Glutamatergic neuron (in vitro differentiated cells): ENCODE results near the gene SATL1. TPM values are rescaled to one million over a fixed set of nuclear protein-coding genes. Genes with fewer than 3 reads are reported as not detected.

Experiments
- DNase-seq: peaks from one replicate; pipeline ENCODE4 v3.0.0; 2022
- H3K27ac Mint-ChIP-seq: one replicate; pipeline ENCODE4 v1.8.0; 2020; ENCODE audit warnings: mild to moderate bottlenecking, mixed read lengths, inconsistent platforms; ENCODE audit not compliant: unreplicated experiment
- H3K27me3 Mint-ChIP-seq: one replicate; pipeline ENCODE4 v1.8.0; 2020; ENCODE audit warnings: mild to moderate bottlenecking, moderate library complexity, mixed read lengths, inconsistent platforms; ENCODE audit not compliant: unreplicated experiment
- H3K36me3 Mint-ChIP-seq: one replicate; pipeline ENCODE4 v1.8.0; 2020; ENCODE audit warnings: mild to moderate bottlenecking, mixed read lengths, inconsistent platforms; ENCODE audit not compliant: unreplicated experiment
- H3K4me1 Mint-ChIP-seq: one replicate; pipeline ENCODE4 v1.8.0; 2020; ENCODE audit warnings: mild to moderate bottlenecking, low read depth, mixed read lengths, inconsistent platforms; ENCODE audit not compliant: unreplicated experiment
- H3K4me3 Mint-ChIP-seq: one replicate; pipeline ENCODE4 v1.8.0; 2020; ENCODE audit warnings: mild to moderate bottlenecking, mixed read lengths, inconsistent platforms; ENCODE audit not compliant: unreplicated experiment
- H3K9me3 Mint-ChIP-seq: one replicate; pipeline ENCODE4 v1.8.0; 2020; ENCODE audit warnings: mild to moderate bottlenecking, moderate library complexity, mixed read lengths, inconsistent platforms; ENCODE audit not compliant: unreplicated experiment
- total RNA-seq: library from RNA; stranded (reverse); fragmentation: NEBNext Ultra II Directional; extraction: Animal tissue kit (Norgen Biotek cat#: 25700); gene quantifications from one replicate; pipeline ENCODE4 v1.2.1, GENCODE V29; 2021; ENCODE audit not compliant: unreplicated experiment
- TF ChIP-seq, protein P1 (sequence below): fragments of 200-600 bp; sonication (generic); IDR thresholded peaks from one replicate; pipeline ENCODE4 v1.5.0; 2021; ENCODE audit not compliant: partially characterized antibody, unreplicated experiment

The SATL1 gene
- total RNA-seq, 1 donor from 2014 or later: not detected

DNA sequence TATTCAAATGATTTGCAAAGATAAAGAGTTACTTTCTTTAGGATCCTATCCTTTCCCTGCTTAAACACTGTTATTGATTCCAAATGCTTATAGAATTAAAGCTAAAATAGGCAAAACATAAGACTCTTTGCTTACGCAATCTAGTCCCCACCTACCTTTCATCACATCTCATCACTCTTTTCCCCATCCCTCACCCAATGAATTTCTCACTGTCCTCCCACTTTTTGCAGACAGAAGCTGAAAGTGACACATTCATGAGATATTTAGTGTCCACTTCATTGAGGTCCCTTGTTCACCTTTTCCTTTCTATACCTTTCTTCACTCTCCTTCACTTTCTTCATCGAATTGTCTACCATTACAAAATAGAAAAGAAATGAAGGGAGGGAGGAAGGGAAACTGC is 424 bp downstream of the SATL1 start:
- Mint-ChIP-seq H3K36me3 (no peaks in the 10 kb centered on the region), H3K27ac (peak overlapping the region; percentile 66), H3K9me3 (peaks cover 9% of the 10 kb centered on the region), H3K4me3 (peak overlapping the region; percentile 89), H3K4me1 (no peaks in the 10 kb centered on the region), H3K27me3 (peaks cover 6% of the 10 kb centered on the region)
- no peak for DNase-seq
- TF ChIP-seq, protein P1, sequence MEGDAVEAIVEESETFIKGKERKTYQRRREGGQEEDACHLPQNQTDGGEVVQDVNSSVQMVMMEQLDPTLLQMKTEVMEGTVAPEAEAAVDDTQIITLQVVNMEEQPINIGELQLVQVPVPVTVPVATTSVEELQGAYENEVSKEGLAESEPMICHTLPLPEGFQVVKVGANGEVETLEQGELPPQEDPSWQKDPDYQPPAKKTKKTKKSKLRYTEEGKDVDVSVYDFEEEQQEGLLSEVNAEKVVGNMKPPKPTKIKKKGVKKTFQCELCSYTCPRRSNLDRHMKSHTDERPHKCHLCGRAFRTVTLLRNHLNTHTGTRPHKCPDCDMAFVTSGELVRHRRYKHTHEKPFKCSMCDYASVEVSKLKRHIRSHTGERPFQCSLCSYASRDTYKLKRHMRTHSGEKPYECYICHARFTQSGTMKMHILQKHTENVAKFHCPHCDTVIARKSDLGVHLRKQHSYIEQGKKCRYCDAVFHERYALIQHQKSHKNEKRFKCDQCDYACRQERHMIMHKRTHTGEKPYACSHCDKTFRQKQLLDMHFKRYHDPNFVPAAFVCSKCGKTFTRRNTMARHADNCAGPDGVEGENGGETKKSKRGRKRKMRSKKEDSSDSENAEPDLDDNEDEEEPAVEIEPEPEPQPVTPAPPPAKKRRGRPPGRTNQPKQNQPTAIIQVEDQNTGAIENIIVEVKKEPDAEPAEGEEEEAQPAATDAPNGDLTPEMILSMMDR: no peak

DNA sequence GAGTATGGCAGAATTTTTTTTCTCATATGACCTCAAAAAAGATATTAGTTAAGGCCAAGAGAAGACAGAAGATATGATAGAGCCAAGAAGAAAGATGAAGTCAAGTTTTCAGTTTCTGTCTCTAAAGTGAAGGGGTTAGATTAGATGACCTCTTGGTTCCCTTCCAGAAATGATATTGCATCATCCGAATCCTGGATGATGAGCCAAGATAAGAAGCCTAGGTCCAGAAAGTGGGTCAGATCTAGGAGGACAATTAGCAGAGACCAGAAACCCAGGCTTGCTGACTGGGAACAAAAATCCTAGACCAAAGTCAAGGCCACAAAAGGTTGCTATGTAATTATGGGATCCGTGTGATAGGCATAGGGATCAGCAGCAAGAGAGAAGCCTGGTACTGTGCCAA is 20.2 kb downstream of the SATL1 start:
- TF ChIP-seq, protein P1: no peak
- Mint-ChIP-seq H3K36me3 (no peaks in the 10 kb centered on the region), H3K4me3 (no peak overlapping the region), H3K27me3 (no peaks in the 10 kb centered on the region), H3K27ac (no peak overlapping the region), H3K9me3 (peaks cover 2% of the 10 kb centered on the region), H3K4me1 (no peaks in the 10 kb centered on the region)
- no peak for DNase-seq

DNA sequence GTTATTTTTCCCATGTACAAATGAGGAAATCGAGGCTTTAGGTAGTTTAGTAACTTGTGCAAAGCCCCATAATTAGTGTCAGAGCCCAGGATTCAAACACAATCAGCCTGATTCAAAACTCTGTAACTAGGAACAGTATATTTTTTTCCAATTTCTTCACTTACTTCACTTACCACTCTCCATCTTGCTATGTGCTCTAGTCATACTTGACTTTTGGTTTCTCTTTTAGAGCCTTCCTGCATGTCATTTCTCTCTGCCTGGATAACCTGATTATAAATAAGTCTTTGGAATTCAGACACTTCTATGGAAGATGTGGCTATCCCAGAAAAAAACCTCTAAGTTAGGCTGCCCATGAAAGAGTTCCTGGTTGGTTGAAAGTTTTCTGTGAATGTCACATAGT is 22.2 kb downstream of the SATL1 start:
- peaks cover 2% of the 10 kb centered on the region for H3K9me3 Mint-ChIP-seq
- DNase-seq: no peak
- H3K36me3 Mint-ChIP-seq: no peaks in the 10 kb centered on the region
- no peak overlapping the region for H3K27ac Mint-ChIP-seq
- no peak overlapping the region for H3K4me3 Mint-ChIP-seq
- no peaks in the 10 kb centered on the region for H3K27me3 Mint-ChIP-seq
- H3K4me1 Mint-ChIP-seq: no peaks in the 10 kb centered on the region
- TF ChIP-seq, protein P1: no peak

DNA sequence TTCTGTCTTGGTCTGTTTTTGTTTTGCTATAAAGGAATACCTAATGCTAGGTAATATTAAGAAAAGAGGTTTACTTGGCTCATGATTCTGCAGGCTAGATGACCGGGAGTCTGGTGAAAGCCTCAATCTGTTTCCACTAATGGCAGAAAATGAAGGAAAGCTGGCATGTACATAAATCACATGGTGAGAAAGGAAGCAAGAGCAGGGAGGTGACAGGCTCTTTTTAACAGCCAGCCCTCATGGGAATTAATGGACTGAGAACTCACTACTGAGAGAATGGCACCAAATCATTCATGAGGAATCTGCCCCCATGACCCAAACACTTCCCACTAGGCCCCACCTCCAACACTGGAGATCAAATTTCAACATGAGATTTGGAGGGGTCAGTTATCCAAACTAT is 27.6 kb downstream of the SATL1 start:
- H3K36me3 Mint-ChIP-seq: no peaks in the 10 kb centered on the region
- no peak for DNase-seq
- no peaks in the 10 kb centered on the region for H3K4me1 Mint-ChIP-seq
- H3K27me3 Mint-ChIP-seq: no peaks in the 10 kb centered on the region
- H3K9me3 Mint-ChIP-seq: peaks cover 2% of the 10 kb centered on the region
- H3K4me3 Mint-ChIP-seq: no peak overlapping the region
- H3K27ac Mint-ChIP-seq: no peak overlapping the region
- TF ChIP-seq, protein P1: no peak

DNA sequence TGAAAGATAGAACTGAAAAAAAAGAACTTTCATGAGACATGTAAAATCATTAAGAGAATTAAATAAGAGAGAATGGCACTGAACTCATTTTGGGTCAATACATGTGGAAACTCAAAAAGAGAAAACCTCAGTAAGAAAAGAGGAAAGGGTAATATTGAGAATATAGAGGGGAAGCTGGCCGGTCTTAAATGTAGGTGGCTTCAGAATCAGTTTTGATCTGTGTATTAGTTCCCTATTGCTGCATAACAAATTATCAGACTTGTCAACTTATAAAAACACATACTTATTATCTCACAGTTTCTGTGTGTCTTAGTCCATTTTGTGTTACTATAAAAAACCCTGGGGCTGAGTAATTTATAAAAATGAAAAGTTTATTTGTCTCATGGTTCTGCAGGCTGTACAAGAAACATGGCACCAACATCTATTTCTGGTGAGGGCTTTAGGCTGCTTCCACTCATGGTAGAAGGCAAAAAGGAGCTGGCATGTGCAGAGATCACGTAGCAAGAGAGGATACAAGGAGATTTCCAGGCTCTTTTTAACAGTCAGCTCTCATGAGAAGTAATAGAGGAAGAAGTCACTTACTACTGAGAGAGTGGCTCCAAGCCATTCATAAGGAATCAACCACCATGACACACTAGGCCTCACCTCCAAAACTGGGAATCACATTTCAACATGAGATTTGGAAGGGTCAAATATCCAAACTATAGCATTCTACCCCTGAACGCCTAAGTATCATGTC is 29.6 kb downstream of the SATL1 start:
- Mint-ChIP-seq H3K27ac (no peak overlapping the region), H3K4me1 (no peaks in the 10 kb centered on the region), H3K36me3 (no peaks in the 10 kb centered on the region), H3K4me3 (no peak overlapping the region), H3K9me3 (no peaks in the 10 kb centered on the region), H3K27me3 (peaks cover 3% of the 10 kb centered on the region)
- no peak for DNase-seq
- TF ChIP-seq, protein P1: no peak
